Ovary (tissue), 9 donors: Measurements from ENCODE around the gene ERMARD. TPM values are rescaled to one million over a fixed set of nuclear protein-coding genes. Genes with fewer than 3 reads are reported as not detected.

Source experiments
- DNase-seq, 5 donors: peaks; one replicate each; pipeline ENCODE4 v3.0.0-alpha.2; 2019 to 2020
- H3K27ac ChIP-seq, 2 donors: fragments of 200-600 bp; one replicate each; pipeline versions ENCODE4 v1.5.1 to v1.8.0; 2019 to 2022
- H3K27me3 ChIP-seq: fragments of 200-600 bp; one replicate; pipeline ENCODE4 v1.8.0; 2022
- H3K36me3 ChIP-seq: fragments of 200-600 bp; sonication (generic); one replicate; pipeline ENCODE4 v1.5.1; 2019
- H3K4me1 ChIP-seq: one replicate; pipeline ENCODE4 v1.8.1; 2013; ENCODE audit warnings: mild to moderate bottlenecking, moderate library complexity; ENCODE audit not compliant: insufficient read depth
- H3K4me3 ChIP-seq: fragments of 200-600 bp; sonication (generic); one replicate; pipeline ENCODE4 v1.5.1; 2017
- H3K9me3 ChIP-seq, 2 donors: fragments of 200-600 bp in 1 of 2; sonication (generic) in 1 of 2; one replicate each; pipeline versions ENCODE4 v1.5.1 to v1.8.1; 2013 to 2019; ENCODE audit warnings: mild to moderate bottlenecking in 1 of 2, moderate library complexity in 1 of 2
- CTCF ChIP-seq, 3 donors: fragments of 450-650 bp in 2 of 3; fragments of 200-600 bp in 1 of 3; IDR thresholded peaks; one replicate each; pipeline versions ENCODE4 v1.5.1 to v1.8.0; 2016 to 2022; ENCODE audit warnings: antibody characterized with exemption in 3 of 3, mild to moderate bottlenecking in 1 of 3
- EP300 ChIP-seq: sonication (generic); formaldehyde crosslinking; IDR thresholded peaks from one replicate; pipeline ENCODE4 v1.6.1; 2017; ENCODE audit warnings: antibody characterized with exemption
- POLR2A ChIP-seq: fragments of 450-650 bp; IDR thresholded peaks from one replicate; pipeline ENCODE4 v1.6.1; 2017; ENCODE audit warnings: antibody characterized with exemption, mild to moderate bottlenecking, moderate library complexity
- WGBS, 3 donors: extraction: QIAGEN DNeasy Blood & Tissue Kit in 1 of 3; methylation state at CpG; one replicate each; pipeline versions ENCODE4 v1.1.5 to v1.1.7; 2013 to 2017; 5-methylcytosine and 5-hydroxymethylcytosine counted together
- intact Hi-C, 4 donors: fragments of 100-400 bp; cut with DNase I; formaldehyde crosslinking; loops; one replicate each; pipeline versions ENCODE4 v1.11.0 to v1.15.1; 2022 to 2023
- polyA plus RNA-seq, 2 donors: library from polyadenylated mRNA; stranded (reverse); fragments of 200-250 nt in 1 of 2; fragments of 350-450 nt in 1 of 2; fragmentation: Illumina TruSeq in 1 of 2; extraction: RNeasy Lipid Tissue Mini Kit (QIAGEN cat#74804) in 1 of 2; gene quantifications; one replicate each; pipeline ENCODE4 v1.2.3, GENCODE V29; 2013 to 2014
- total RNA-seq, 7 donors: library from RNA; depleted of rRNA in 2 of 7; stranded (reverse); fragments of >200 nt in 2 of 7; fragmentation: NEBNext Ultra II Directional in 3 of 7; extraction: Animal tissue kit (Norgen Biotek cat#: 25700) in 3 of 7; gene quantifications; one replicate each; pipeline versions ENCODE4 v1.1.0 to v1.2.4, GENCODE V29; 2016 to 2023
- donor health status: DM: no; HTN: no; CAD: no; lungs with moderate emphysema.
- donor health status: DM: no; HTN: no; CAD: no.
- donor health status: Bipolar disorder and iron deficiency.
- donor health status: DM: yes; HTN: yes; CAD: no.
- donor health status: DM: no; HTN: no; CAD: no.
- donor health status: DM: yes; HTN: yes; CAD: no.

Gene ERMARD
- total and polyA plus RNA-seq, 9 donors: 15.9 to 38.0 (median 27.0) TPM

- WGBS, 3 donors: 82 to 88% (median 85%) methylated on average over 10 of the region's 10 CpGs
- no peaks in the 10 kb centered on the region for H3K27me3 ChIP-seq
- no peak overlapping the region for H3K4me3 ChIP-seq
- H3K36me3 ChIP-seq: no peaks in the 10 kb centered on the region
- no peaks in the 10 kb centered on the region for H3K4me1 ChIP-seq
- H3K9me3 ChIP-seq: no peaks in the 10 kb centered on the region
- intact Hi-C loops: no loop called here
- TF ChIP-seq CTCF (IDR thresholded peaks at IDR 0.05): no peak
- TF ChIP-seq EP300: no peak
- H3K27ac ChIP-seq: no peak overlapping the region
- no peak for DNase-seq
Observed at GRCh38 chr6:169775321-169775720, 23.9 kb downstream of the ERMARD start.

GRCh38 chr6:169776379-169776778 lies 25.0 kb downstream of the ERMARD start:
- 95 to 96% (median 96%) methylated on average over 13 of the region's 13 CpGs for WGBS, 3 donors
- Histone ChIP-seq H3K4me3 (no peak overlapping the region), H3K9me3 (no peaks in the 10 kb centered on the region), H3K27ac (no peak overlapping the region), H3K36me3 (no peaks in the 10 kb centered on the region), H3K4me1 (no peaks in the 10 kb centered on the region), H3K27me3 (no peaks in the 10 kb centered on the region)
- TF ChIP-seq POLR2A (no peak), EP300 (no peak), CTCF (IDR thresholded peaks at IDR 0.05) (no peak)
- intact Hi-C loops: no loop called here
- DNase-seq: no peak

- no peak overlapping the region for H3K27ac ChIP-seq
- H3K36me3 ChIP-seq: no peaks in the 10 kb centered on the region
- TF ChIP-seq EP300: no peak
- no peak for TF ChIP-seq POLR2A
- TF ChIP-seq CTCF (IDR thresholded peaks at IDR 0.05): no peak
- H3K4me1 ChIP-seq: no peaks in the 10 kb centered on the region
- H3K27me3 ChIP-seq: no peaks in the 10 kb centered on the region
- H3K4me3 ChIP-seq: no peak overlapping the region
- no peaks in the 10 kb centered on the region for H3K9me3 ChIP-seq
- intact Hi-C loops: no loop called here
- WGBS, 3 donors: 89 to 92% (median 90%) methylated on average over 12 of the region's 12 CpGs
- DNase-seq: no peak
Observed at GRCh38 chr6:169777896-169778295, 26.5 kb downstream of the ERMARD start.

GRCh38 chr6:169778646-169779045 lies 27.2 kb downstream of the ERMARD start:
- WGBS, 3 donors: 90% methylated on average over 12 of the region's 12 CpGs
- intact Hi-C loops: no loop called here
- no peak for DNase-seq

More at GRCh38 chr6:169778646-169779045, 27.2 kb downstream of the ERMARD start:
- no peaks in the 10 kb centered on the region for H3K9me3 ChIP-seq
- no peaks in the 10 kb centered on the region for H3K27me3 ChIP-seq
- H3K27ac ChIP-seq: no peak overlapping the region
- H3K4me3 ChIP-seq: no peak overlapping the region
- H3K4me1 ChIP-seq: no peaks in the 10 kb centered on the region
- no peak for TF ChIP-seq POLR2A
- TF ChIP-seq EP300: no peak
- TF ChIP-seq CTCF (IDR thresholded peaks at IDR 0.05): no peak
- no peaks in the 10 kb centered on the region for H3K36me3 ChIP-seq
